ENCODE data around the gene SUPT7L.

GRCh38 chr2:27640722-27641245 lies 22.6 kb downstream of the SUPT7L start:
- TF ChIP-seq, protein P1, sequence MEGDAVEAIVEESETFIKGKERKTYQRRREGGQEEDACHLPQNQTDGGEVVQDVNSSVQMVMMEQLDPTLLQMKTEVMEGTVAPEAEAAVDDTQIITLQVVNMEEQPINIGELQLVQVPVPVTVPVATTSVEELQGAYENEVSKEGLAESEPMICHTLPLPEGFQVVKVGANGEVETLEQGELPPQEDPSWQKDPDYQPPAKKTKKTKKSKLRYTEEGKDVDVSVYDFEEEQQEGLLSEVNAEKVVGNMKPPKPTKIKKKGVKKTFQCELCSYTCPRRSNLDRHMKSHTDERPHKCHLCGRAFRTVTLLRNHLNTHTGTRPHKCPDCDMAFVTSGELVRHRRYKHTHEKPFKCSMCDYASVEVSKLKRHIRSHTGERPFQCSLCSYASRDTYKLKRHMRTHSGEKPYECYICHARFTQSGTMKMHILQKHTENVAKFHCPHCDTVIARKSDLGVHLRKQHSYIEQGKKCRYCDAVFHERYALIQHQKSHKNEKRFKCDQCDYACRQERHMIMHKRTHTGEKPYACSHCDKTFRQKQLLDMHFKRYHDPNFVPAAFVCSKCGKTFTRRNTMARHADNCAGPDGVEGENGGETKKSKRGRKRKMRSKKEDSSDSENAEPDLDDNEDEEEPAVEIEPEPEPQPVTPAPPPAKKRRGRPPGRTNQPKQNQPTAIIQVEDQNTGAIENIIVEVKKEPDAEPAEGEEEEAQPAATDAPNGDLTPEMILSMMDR (IDR thresholded peaks at IDR 0.05 in 2 of 3, conservative IDR thresholded peaks at IDR 0.05 in 1 of 3; ENCODE audit: borderline replicate concordance in 1 of 3, insufficient read depth in 1 of 3, low read depth in 2 of 3, low read length in 2 of 3) = no peak
- TF ChIP-seq CEBPB (IDR thresholded peaks at IDR 0.05; ENCODE audit: low read depth) (no peak), RAD21 (IDR thresholded peaks at IDR 0.05; ENCODE audit: low read depth) (no peak), ZFX (IDR thresholded peaks at IDR 0.05) (no peak), POLR2A (IDR thresholded peaks at IDR 0.05; ENCODE audit: borderline replicate concordance, extremely low read depth, insufficient read depth, insufficient read length) (no peak), POLR2AphosphoS5 (IDR thresholded peaks at IDR 0.05; ENCODE audit: low read depth, low read length) (no peak), TCF7L2 (IDR thresholded peaks at IDR 0.05; ENCODE audit: borderline replicate concordance, extremely low read depth, insufficient read depth, insufficient read length) (no peak), EZH2phosphoT487 (IDR thresholded peaks at IDR 0.05; ENCODE audit: borderline replicate concordance) (no peak), EGR1 (IDR thresholded peaks at IDR 0.05; ENCODE audit: low read depth) (no peak), SIN3A (IDR thresholded peaks at IDR 0.05; ENCODE audit: low read depth) (no peak), ELF1 (IDR thresholded peaks at IDR 0.05; ENCODE audit: borderline replicate concordance, low read depth) (no peak), SP1 (IDR thresholded peaks at IDR 0.05; ENCODE audit: low read depth) (no peak), EZH2 (IDR thresholded peaks at IDR 0.05) (no peak)
- TF ChIP-seq, protein P2, sequence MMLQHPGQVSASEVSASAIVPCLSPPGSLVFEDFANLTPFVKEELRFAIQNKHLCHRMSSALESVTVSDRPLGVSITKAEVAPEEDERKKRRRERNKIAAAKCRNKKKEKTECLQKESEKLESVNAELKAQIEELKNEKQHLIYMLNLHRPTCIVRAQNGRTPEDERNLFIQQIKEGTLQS (IDR thresholded peaks at IDR 0.05) = no peak

Measured in HCT116 (cell line).